GM12878 (cell line): ENCODE measurements around the gene KLHL18.

Experiments
- CTCF ChIP-seq, 3 experiments: IDR thresholded peaks in 2 of 3; conservative IDR thresholded peaks in 1 of 3; 2 replicates each; pipeline ENCODE4 v1.5.1; 2011; ENCODE audit warnings: low read depth in 3 of 3, low read length in 3 of 3, mild to moderate bottlenecking in 3 of 3, control low read depth in 2 of 3, moderate library complexity in 2 of 3, inconsistent platforms in 1 of 3, mixed read lengths in 1 of 3; ENCODE audit not compliant: control insufficient read depth in 2 of 3, insufficient read depth in 1 of 3; ENCODE audit errors: extremely low read depth in 1 of 3
- HDAC6 ChIP-seq: fragments of 200-600 bp; sonication (generic); IDR thresholded peaks from one replicate; pipeline ENCODE4 v1.8.0; 2017; ENCODE audit warnings: antibody characterized with exemption; ENCODE audit not compliant: unreplicated experiment
- KDM1A ChIP-seq: fragments of 200-600 bp; sonication (generic); IDR thresholded peaks from 2 replicates; pipeline ENCODE4 v1.6.1; 2016; ENCODE audit warnings: borderline replicate concordance
- PML ChIP-seq: IDR thresholded peaks from 2 replicates; pipeline ENCODE4 v1.6.1; 2012; ENCODE audit warnings: low read length, inconsistent platforms
- POLR2AphosphoS5 ChIP-seq: IDR thresholded peaks from 2 replicates; pipeline ENCODE4 v1.6.1; 2011; ENCODE audit warnings: mild to moderate bottlenecking, low read length, inconsistent platforms
- SREBF2 ChIP-seq: IDR thresholded peaks from 2 replicates; pipeline ENCODE4 v1.6.1; 2012; ENCODE audit warnings: mild to moderate bottlenecking, low read length
- TCF7 ChIP-seq: IDR thresholded peaks from 2 replicates; pipeline ENCODE4 v1.6.1; 2014; ENCODE audit warnings: antibody characterized with exemption, borderline replicate concordance
- ZBTB4 ChIP-seq: fragments of 450-650 bp; formaldehyde crosslinking; IDR thresholded peaks from 2 replicates; pipeline ENCODE4 v1.4.0; 2022; ENCODE audit warnings: mild to moderate bottlenecking, moderate library complexity
- ZNF24 ChIP-seq: fragments of 450-650 bp; IDR thresholded peaks from 2 replicates; pipeline ENCODE4 v1.6.1; 2017; ENCODE audit warnings: antibody characterized with exemption, mild to moderate bottlenecking

GRCh38 chr3:47267490-47267824 lies 15.3 kb upstream of the KLHL18 start:
- no peak for TF ChIP-seq ZNF24
- no peak for TF ChIP-seq TCF7
- TF ChIP-seq CTCF (IDR thresholded peaks at IDR 0.05 in 2 of 3, conservative IDR thresholded peaks at IDR 0.05 in 1 of 3; ENCODE audit: control insufficient read depth in 2 of 3, extremely low read depth in 1 of 3, insufficient read depth in 1 of 3, low read depth in 3 of 3, low read length in 3 of 3), result no peak
- TF ChIP-seq ZBTB4 (CRISPR knock-in tag), result no peak
- TF ChIP-seq HDAC6, result no peak
- TF ChIP-seq PML, result no peak
- TF ChIP-seq SREBF2, result no peak
- TF ChIP-seq POLR2AphosphoS5, result no peak
- no peak for TF ChIP-seq KDM1A
